IPS-18a (cell line): ENCODE data around the gene TMEM14A.
"Not testable (repeated sequence)": the region's sequence is repeated elsewhere in the genome, so short reads cannot be mapped to it uniquely, and the experiment has no call there.

Source experiments
- H3K27ac ChIP-seq: one replicate; pipeline ENCODE4 v1.5.1; 2013; ENCODE audit warnings: low read length
- H3K27me3 ChIP-seq: one replicate; pipeline ENCODE4 v1.6.1; 2013; ENCODE audit warnings: mild to moderate bottlenecking, low read length; ENCODE audit not compliant: control insufficient read depth, insufficient read depth
- H3K36me3 ChIP-seq: one replicate; pipeline ENCODE4 v1.6.1; 2013; ENCODE audit warnings: low read depth, low read length; ENCODE audit not compliant: control insufficient read depth
- H3K4me1 ChIP-seq: one replicate; pipeline ENCODE4 v1.6.1; 2013; ENCODE audit warnings: low read depth, low read length; ENCODE audit not compliant: control insufficient read depth
- H3K4me3 ChIP-seq: one replicate; pipeline ENCODE4 v1.5.1; 2013; ENCODE audit warnings: low read length
- H3K9ac ChIP-seq: one replicate; pipeline ENCODE4 v1.6.1; 2013; ENCODE audit warnings: mild to moderate bottlenecking, low read length, moderate library complexity
- H3K9me3 ChIP-seq: one replicate; pipeline ENCODE4 v1.6.1; 2013; ENCODE audit warnings: low read depth, low read length; ENCODE audit not compliant: control insufficient read depth

TMEM14A gene

DNA sequence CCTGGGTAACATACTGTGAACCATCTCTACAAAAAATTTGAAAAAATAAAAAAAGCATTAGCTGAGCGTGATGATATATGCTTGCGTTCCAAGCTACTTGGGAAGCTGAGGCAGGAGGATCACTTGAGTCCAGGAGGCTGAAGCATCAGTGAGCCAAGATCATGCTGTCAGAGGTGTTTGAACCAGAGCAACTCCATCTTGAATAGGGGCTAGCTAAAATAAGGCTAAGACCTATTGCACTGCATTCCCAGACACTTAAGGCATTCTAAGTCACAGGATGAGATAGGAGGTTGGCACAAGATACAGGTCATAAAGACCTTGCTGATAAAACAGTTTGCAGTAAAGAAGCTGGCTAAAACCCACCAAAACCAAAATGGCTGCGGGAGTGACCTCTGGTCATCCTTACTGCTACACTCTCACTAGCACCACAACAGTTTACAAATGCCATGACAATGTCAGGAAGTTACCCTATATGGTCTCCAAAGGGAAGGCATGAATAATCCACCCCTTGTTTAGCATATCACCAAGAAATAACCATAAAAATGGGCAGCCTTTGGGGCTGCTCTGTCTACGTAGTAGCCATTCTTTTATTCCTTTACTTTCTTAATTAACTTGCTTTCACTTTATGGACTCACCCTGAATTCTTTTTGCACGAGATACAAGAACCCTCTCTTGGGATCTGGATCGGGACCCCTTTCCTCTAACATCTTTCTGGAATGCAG lies 34.0 kb downstream of the TMEM14A start:
- H3K9me3 ChIP-seq, H3K9ac ChIP-seq, H3K4me1 ChIP-seq, H3K4me3 ChIP-seq, H3K36me3 ChIP-seq, H3K27ac ChIP-seq, H3K27me3 ChIP-seq: not testable (repeated sequence)

DNA sequence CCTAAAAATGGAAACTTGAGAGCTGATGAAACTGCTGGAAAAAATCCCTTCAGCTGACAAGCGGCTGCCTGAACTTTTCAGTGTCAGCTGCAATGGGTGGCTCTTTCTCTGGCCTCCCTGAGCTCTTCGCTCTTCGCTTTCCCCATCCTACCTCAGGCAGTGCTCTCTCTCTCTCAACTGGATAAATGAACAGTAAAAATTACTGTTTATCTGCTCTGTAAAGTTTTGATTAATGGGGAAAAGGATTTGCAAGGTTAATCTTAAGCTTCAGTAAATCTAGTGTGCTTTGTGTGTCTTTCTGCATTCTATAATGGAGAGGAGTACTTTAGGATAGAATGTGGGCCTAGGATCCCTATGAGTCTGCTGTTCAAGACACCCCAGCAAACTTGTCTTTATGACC lies 35.1 kb downstream of the TMEM14A start:
- Histone ChIP-seq H3K27ac (no peak overlapping the region), H3K4me1 (no peaks in the 10 kb centered on the region), H3K27me3 (no peaks in the 10 kb centered on the region), H3K9me3 (peaks cover 5% of the 10 kb centered on the region), H3K36me3 (no peaks in the 10 kb centered on the region), H3K4me3 (no peak overlapping the region), H3K9ac (no peak overlapping the region)

DNA sequence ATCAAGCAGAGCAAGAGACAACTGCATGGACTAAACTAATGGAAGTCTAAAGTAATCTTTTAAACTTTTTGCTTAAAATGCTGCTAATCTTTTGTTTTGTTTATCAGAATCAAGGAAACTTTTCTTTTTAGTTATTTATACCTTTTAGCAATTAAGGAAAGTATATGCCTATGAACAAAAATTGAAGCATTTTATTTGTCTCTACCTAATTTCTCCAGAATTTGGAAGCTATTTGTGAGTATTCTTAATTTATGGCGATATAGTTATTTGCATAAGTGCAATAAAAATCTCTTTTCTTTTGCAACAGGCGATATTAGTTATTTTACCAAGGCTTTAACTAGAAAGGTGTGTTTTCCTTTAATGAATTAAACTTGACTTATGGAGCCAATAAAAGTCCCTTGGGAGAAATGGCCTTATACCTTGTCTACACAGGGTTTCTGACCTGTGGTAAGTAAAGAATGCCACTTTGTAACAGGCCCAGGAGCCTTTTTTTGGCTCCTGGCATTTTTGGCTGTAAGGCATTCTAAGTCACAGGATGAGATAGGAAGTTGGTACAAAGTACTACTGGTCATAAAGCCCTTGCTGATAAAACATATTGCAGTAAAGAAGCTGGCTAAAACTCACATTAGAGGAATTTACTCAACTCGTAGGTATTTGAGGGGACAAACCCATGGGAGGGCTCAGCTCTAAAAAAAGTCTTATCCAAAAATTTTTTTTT lies 37.2 kb downstream of the TMEM14A start:
- H3K4me1 ChIP-seq = no peaks in the 10 kb centered on the region
- H3K27ac ChIP-seq = no peak overlapping the region
- H3K36me3 ChIP-seq = no peaks in the 10 kb centered on the region
- no peak overlapping the region for H3K4me3 ChIP-seq
- H3K9ac ChIP-seq = no peak overlapping the region
- no peaks in the 10 kb centered on the region for H3K27me3 ChIP-seq
- peaks cover 5% of the 10 kb centered on the region for H3K9me3 ChIP-seq

DNA sequence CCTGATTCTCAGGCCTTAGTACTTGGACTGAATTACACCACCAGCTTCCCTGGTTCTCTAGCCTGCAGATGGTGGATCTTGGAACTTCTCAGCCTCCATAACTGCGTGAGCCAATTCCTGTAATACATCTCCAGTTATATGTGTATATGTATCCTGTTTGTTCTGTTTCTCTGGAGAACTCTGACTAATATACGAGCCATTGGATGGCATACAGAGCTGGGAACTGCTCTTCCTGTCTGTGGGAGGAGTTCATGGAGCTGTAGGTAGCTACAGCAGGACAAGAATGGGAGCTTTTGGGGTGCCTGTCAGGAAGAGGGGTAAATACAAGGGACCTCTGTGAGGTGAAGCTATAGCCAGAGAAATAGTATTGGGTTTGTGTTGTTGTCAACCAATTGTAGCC lies 41.2 kb downstream of the TMEM14A start:
- Histone ChIP-seq H3K27me3 (no peaks in the 10 kb centered on the region), H3K36me3 (no peaks in the 10 kb centered on the region), H3K9me3 (peaks cover 5% of the 10 kb centered on the region), H3K4me1 (no peaks in the 10 kb centered on the region), H3K9ac (no peak overlapping the region), H3K27ac (no peak overlapping the region), H3K4me3 (no peak overlapping the region)

DNA sequence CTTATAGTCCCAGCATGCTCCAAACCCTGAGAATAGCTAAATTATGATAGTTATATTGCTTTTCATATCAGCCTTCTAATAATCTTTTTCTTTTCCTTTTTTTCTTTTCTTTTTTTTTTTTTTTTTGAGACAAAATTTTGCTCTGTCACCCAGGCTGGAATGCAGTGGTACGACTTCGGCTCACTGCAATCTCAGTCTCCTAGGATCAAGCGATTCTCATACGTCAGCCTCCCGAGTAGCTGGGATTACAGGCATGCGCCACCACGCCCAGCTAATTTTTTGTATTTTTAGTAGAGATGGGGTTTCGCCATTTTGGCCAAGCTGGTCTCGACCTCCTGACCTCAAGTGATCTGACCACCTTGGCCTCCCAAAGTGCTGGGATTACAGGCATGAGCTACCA lies 43.8 kb downstream of the TMEM14A start:
- not testable (repeated sequence) for H3K9ac ChIP-seq, H3K4me1 ChIP-seq, H3K36me3 ChIP-seq, H3K9me3 ChIP-seq, H3K27me3 ChIP-seq, H3K27ac ChIP-seq, H3K4me3 ChIP-seq

DNA sequence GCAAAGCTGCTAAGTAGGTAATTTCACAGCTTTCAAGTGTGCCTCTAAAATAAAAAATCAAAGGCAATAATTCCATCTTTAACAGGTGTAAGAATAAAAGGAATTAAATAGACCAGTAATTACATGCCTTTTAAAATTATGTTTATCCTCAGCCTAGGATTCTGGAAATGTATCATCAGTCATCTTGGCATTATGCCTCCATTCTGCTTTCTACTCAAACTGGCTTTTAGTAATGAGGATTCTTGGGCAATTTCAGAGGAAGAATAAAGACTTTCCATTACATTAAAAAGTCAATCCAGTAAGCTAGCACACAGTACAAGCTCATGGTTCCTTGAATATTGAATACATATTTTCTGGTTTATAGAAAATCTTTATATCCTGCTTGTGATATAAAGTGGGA lies 47.6 kb downstream of the TMEM14A start:
- Histone ChIP-seq H3K9ac (no peak overlapping the region), H3K4me1 (no peaks in the 10 kb centered on the region), H3K27ac (no peak overlapping the region), H3K36me3 (no peaks in the 10 kb centered on the region), H3K9me3 (no peaks in the 10 kb centered on the region), H3K27me3 (no peaks in the 10 kb centered on the region), H3K4me3 (no peak overlapping the region)

DNA sequence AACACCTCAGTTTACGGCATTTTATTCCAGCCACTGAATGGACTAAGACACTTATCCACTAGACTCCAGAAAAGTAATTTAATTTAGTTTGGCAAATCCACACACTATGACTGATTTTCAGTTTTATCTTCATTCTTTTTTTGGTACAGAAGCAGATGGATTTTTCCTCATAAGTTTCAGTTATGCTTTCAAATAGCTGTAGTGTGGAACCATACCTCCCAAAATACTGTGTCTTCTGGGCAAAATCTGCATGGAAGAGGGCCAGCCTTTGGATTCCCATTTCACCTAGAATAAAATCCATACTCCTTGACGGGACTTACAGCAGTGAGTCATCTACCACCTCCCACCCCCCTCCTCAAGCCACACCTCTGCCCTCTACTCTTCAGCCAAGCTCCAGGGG lies 49.4 kb downstream of the TMEM14A start:
- Histone ChIP-seq H3K27ac (no peak overlapping the region), H3K4me1 (no peaks in the 10 kb centered on the region), H3K9ac (no peak overlapping the region), H3K9me3 (no peaks in the 10 kb centered on the region), H3K4me3 (no peak overlapping the region), H3K36me3 (no peaks in the 10 kb centered on the region), H3K27me3 (no peaks in the 10 kb centered on the region)

DNA sequence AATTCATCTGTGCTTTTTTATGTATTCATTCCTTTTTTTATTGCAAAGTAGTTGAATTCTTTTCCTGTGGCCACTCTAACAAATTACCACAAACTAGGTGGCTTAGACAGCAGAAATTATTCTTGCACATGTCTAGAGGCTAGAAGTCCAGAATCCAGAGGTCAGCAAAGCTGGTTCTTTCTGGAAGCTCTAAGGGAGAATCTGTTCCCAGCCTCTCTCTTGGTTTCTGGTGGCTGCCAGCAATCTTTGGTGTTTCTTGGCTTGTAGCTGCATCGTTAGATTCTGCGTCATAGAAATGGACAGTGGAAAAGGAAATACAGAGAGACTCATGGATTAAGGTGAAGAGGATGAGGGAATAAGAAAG lies 53.1 kb downstream of the TMEM14A start:
- no peaks in the 10 kb centered on the region for H3K27me3 ChIP-seq
- H3K9me3 ChIP-seq = no peaks in the 10 kb centered on the region
- H3K27ac ChIP-seq = no peak overlapping the region
- H3K36me3 ChIP-seq = no peaks in the 10 kb centered on the region
- H3K4me1 ChIP-seq = no peaks in the 10 kb centered on the region
- no peak overlapping the region for H3K4me3 ChIP-seq
- no peak overlapping the region for H3K9ac ChIP-seq

DNA sequence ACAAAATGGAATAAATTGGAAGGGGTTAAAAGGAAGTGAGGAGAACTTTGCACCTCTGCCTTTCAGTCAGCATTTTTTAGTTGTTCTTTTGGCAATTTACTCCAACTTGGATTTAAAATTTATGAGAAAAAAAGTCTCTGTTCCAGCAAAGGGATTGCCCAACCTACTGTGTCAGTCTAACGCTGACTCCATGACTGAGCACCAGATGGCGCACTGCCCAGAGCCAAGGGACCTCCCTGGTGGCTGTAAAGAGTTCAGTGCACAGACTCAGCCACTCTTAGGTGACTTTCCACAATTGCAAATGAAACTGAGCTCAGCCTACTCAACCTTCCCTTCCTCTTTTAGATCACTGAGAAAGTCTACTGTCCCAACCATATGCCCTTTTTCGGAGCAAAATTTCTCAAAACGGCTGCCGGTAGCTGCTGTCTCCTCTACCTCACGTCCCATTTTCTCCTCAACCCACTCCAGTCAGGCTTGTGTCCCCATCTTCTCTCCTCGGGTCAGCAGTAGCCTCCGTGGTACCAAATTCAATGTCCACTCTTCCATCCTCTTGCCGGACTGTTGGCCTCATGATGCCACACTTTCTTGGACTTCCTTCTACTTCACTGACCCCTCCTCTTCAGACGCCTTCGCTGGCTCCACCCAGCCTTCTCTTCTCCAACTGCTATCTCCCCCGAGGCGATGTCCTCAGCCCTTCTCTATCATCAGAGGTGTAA lies 53.7 kb downstream of the TMEM14A start:
- no peak overlapping the region for H3K9ac ChIP-seq
- H3K9me3 ChIP-seq = no peaks in the 10 kb centered on the region
- no peaks in the 10 kb centered on the region for H3K27me3 ChIP-seq
- H3K27ac ChIP-seq = no peak overlapping the region
- H3K4me1 ChIP-seq = no peaks in the 10 kb centered on the region
- H3K36me3 ChIP-seq = no peaks in the 10 kb centered on the region
- H3K4me3 ChIP-seq = no peak overlapping the region

DNA sequence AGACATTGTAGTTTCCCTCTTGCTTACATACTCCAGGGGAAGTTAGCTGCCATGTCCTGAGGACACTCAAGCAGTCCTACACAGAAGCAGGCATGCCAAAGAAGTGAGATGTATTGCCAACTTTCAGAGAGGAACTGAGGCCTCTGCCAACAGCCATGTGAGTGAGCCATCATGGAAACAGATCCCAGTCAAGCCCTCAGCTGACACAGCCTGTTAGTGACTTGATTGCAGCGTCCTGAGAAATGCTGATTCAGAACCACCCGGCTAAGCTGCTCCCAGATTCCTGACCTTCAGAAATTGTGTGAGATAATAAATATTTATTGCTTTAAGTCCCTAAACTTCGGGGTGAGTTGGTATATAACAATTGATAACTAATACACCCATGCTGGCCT lies 54.2 kb downstream of the TMEM14A start:
- H3K4me3 ChIP-seq = no peak overlapping the region
- no peaks in the 10 kb centered on the region for H3K9me3 ChIP-seq
- H3K9ac ChIP-seq = no peak overlapping the region
- no peaks in the 10 kb centered on the region for H3K27me3 ChIP-seq
- no peaks in the 10 kb centered on the region for H3K36me3 ChIP-seq
- no peaks in the 10 kb centered on the region for H3K4me1 ChIP-seq
- no peak overlapping the region for H3K27ac ChIP-seq

DNA sequence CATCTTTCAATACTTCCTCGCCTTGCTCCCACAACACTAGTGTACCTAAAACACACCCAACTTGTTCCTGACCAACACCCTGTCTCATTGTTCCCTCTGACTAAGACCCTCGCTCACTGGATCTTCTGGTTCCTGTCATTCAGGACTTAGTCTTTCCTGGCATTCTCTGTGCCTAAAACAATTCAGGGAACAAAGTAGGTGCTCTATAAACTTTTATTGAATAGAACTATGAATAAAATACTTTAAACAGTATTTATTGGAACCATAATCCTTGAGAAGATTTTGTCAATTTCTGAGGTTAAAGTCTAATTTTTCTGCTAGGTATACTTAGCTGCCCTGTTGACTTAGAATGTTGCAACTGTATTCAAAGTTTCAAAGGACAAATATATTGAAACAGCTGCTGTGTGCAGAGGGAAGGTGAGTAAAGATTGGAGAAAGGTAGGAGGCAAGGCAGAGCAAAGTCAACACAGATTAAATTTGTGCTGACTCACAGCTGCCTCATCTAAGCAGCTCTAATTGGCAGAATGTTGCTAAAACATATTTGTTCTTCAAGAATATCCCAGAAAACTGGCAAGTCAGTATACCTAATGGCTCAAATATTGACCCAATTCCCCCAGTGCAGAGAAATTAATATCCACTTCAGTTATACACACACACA lies 54.8 kb downstream of the TMEM14A start:
- Histone ChIP-seq H3K36me3 (no peaks in the 10 kb centered on the region), H3K9ac (no peak overlapping the region), H3K9me3 (no peaks in the 10 kb centered on the region), H3K27me3 (no peaks in the 10 kb centered on the region), H3K4me1 (peaks cover under 1% of the 10 kb centered on the region), H3K4me3 (no peak overlapping the region), H3K27ac (no peak overlapping the region)
